Thyroid gland (tissue), 4 donors: ENCODE measurements around the gene PRDM1. TPM values are rescaled to one million over a fixed set of nuclear protein-coding genes. Genes with fewer than 3 reads are reported as not detected.

Experiments used
- DNase-seq, 2 donors: peaks; one replicate each; pipeline ENCODE4 v3.0.0-alpha.2; 2019
- H3K27ac ChIP-seq, 3 donors: fragments of 200-600 bp; sonication (generic); 1 replicate in 2 of 3; 2 replicates in 1 of 3; pipeline ENCODE4 v1.5.1; 2016 to 2019; ENCODE audit warnings: mild to moderate bottlenecking in 1 of 3, moderate library complexity in 1 of 3
- H3K27me3 ChIP-seq: fragments of 200-600 bp; sonication (generic); one replicate; pipeline ENCODE4 v1.5.1; 2019
- H3K36me3 ChIP-seq, 2 donors: fragments of 200-600 bp; sonication (generic); one replicate each; pipeline ENCODE4 v1.5.1; 2016 to 2019
- H3K4me1 ChIP-seq, 2 donors: fragments of 200-600 bp; sonication (generic); one replicate each; pipeline ENCODE4 v1.5.1; 2017 to 2019
- H3K4me3 ChIP-seq, 3 donors: fragments of 200-600 bp; sonication (generic); replicated peaks in 1 of 3; 1 replicate in 2 of 3; 2 replicates in 1 of 3; pipeline ENCODE4 v1.5.1; 2016; ENCODE audit warnings: mild to moderate bottlenecking in 1 of 3
- H3K9me3 ChIP-seq: fragments of 200-600 bp; sonication (generic); one replicate; pipeline ENCODE4 v1.5.1; 2017
- CTCF ChIP-seq, 6 experiments: fragments of 200-600 bp in 3 of 6; fragments of 450-650 bp in 3 of 6; sonication (generic) in 3 of 6; IDR thresholded peaks; one replicate each; pipeline ENCODE4 v1.5.1; 2016 to 2019; ENCODE audit warnings: antibody characterized with exemption in 6 of 6, mild to moderate bottlenecking in 2 of 6, inconsistent platforms in 1 of 6, moderate library complexity in 1 of 6
- POLR2A ChIP-seq, 2 donors: fragments of 450-650 bp; IDR thresholded peaks; one replicate each; pipeline ENCODE4 v1.6.1; 2017; ENCODE audit warnings: antibody characterized with exemption in 2 of 2, mild to moderate bottlenecking in 2 of 2, moderate library complexity in 1 of 2
- WGBS, 2 donors: methylation state at CpG; one replicate each; pipeline ENCODE4 v1.1.5; 2017; 5-methylcytosine and 5-hydroxymethylcytosine counted together
- intact Hi-C: fragments of 100-400 bp; cut with DNase I; formaldehyde crosslinking; loops from one replicate; pipeline ENCODE4 v1.15.1; 2023
- total RNA-seq, 4 donors: library from RNA; depleted of rRNA; stranded (reverse); fragments of >200 nt; gene quantifications; one replicate each; pipeline ENCODE4 v1.2.3, GENCODE V29; 2016

PRDM1 gene
- total RNA-seq, 4 donors from 2014 or later = 5.6 to 7.6 (median 7.0) TPM

- DNase-seq = no peak
- Histone ChIP-seq H3K9me3 (no peaks in the 10 kb centered on the region), H3K27ac (no peak overlapping the region), H3K4me1 (peaks cover 3 to 8% of the 10 kb centered on the region in 2 donors), H3K36me3 (no peaks in the 10 kb centered on the region), H3K4me3 (no peak overlapping the region), H3K27me3 (no peaks in the 10 kb centered on the region)
- TF ChIP-seq POLR2A (IDR thresholded peaks at IDR 0.05) (no peak), CTCF (IDR thresholded peaks at IDR 0.05) (no peak)
- WGBS, 2 donors = 42 to 59% methylated on average over 3 of the region's 3 CpGs
- intact Hi-C loops = no loop called here
Measured at GRCh38 chr6:106053484-106054205, 32.5 kb upstream of the PRDM1 start.

DNA sequence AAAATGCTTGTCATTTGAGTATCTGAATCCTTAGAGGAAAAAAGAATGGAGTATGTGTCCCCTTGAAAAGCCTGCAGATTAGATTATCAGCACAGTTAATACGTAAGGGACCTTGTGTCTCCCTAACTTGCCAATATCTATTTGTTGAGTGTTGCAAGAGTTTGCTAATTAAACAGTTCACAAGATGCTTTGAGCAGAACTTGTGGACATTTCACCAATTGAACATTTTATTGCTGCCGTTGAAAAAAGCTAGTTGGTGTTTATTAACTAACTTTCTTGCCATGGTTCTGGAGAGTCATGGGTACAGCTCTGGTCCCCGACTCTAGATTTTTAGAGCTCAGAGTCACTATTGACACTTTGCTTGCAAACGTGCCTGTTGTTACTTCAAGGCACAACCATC, 30.6 kb upstream of the PRDM1 start:
- DNase-seq = no peak
- Histone ChIP-seq H3K4me3 (no peak overlapping the region), H3K4me1 (peaks cover 3 to 8% of the 10 kb centered on the region in 2 donors), H3K9me3 (no peaks in the 10 kb centered on the region), H3K27me3 (no peaks in the 10 kb centered on the region), H3K27ac (no peak overlapping the region), H3K36me3 (no peaks in the 10 kb centered on the region)
- TF ChIP-seq POLR2A (IDR thresholded peaks at IDR 0.05) = no peak
- TF ChIP-seq CTCF (IDR thresholded peaks at IDR 0.05) = no peak
- intact Hi-C loops = no loop called here
- WGBS, 2 donors = 81 to 85% methylated on average over 4 of the region's 4 CpGs

DNA sequence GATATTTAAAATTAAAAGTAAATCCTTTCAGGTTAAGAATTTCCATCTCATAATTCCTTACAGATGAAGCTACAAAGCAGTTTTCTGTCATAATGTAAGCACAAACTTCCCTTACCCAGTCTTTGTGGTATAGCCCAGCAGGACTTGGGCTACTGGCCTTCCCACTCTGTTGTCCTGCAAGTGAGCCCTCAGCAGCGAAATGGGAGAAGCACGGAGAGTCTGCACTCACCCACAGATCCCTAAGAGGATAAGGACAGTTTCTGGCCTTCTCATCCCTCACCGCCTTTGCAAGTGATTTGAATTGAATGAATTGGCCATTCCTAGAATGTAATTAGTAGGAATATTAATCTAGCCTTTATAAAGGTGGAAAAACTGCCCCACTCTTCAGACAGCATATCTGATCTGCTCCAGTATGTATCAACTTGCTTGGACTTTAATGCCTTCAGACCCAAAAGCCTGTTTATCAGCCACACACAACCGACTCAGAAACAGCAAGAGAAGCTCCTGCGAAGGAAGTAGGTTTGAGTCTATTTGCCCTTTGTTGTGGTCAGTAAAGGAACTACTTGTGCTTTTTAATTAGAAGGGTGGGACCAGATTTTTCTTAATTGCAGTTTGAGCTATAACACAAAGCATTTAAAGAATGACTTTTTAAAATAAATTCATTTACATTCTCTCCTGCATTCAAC, 29.9 kb upstream of the PRDM1 start:
- 82 to 87% methylated on average over 5 of the region's 5 CpGs for WGBS, 2 donors
- H3K36me3 ChIP-seq = no peaks in the 10 kb centered on the region

GRCh38 chr6:106056746-106057390, 29.3 kb upstream of the PRDM1 start:
- intact Hi-C loops = no loop called here
- Histone ChIP-seq H3K36me3 (no peaks in the 10 kb centered on the region), H3K4me3 (no peak overlapping the region), H3K27ac (no peak overlapping the region), H3K27me3 (no peaks in the 10 kb centered on the region), H3K9me3 (no peaks in the 10 kb centered on the region), H3K4me1 (peaks cover 3 to 8% of the 10 kb centered on the region in 2 donors)
- 74 to 93% methylated on average over 1 of the region's 1 CpG for WGBS, 2 donors
- DNase-seq = no peak
- no peak for TF ChIP-seq CTCF (IDR thresholded peaks at IDR 0.05)
- TF ChIP-seq POLR2A (IDR thresholded peaks at IDR 0.05) = no peak

More for the DNA sequence above, 29.9 kb upstream of the PRDM1 start:
- no peaks in the 10 kb centered on the region for H3K27me3 ChIP-seq
- H3K4me1 ChIP-seq = peaks cover 3 to 8% of the 10 kb centered on the region in 2 donors
- TF ChIP-seq POLR2A (IDR thresholded peaks at IDR 0.05) = no peak
- TF ChIP-seq CTCF (IDR thresholded peaks at IDR 0.05) = no peak
- intact Hi-C loops = no loop called here
- H3K27ac ChIP-seq = no peak overlapping the region
- H3K4me3 ChIP-seq = no peak overlapping the region
- H3K9me3 ChIP-seq = no peaks in the 10 kb centered on the region
- DNase-seq = no peak

DNA sequence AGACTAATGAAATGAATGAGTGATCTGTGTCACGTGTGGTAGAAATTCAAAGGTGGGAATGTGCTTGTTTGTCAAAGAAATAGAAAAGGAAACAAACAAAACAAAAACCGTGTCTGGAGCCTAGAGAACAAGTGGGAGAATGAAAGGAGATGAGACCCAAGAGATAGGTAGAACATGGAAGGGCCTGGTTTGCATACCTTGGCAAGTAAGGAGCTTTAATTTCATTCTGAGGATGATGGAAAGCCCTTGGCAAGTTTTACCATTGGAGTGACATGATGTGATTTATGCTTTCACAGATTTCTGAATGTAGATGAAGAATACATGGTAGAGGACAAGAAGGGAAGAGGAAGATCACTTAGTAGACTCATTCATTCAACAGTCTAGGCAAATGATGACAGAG, 26.8 kb upstream of the PRDM1 start:
- H3K4me1 ChIP-seq = peaks cover 3 to 8% of the 10 kb centered on the region in 2 donors
- no peaks in the 10 kb centered on the region for H3K9me3 ChIP-seq
- H3K36me3 ChIP-seq = no peaks in the 10 kb centered on the region
- intact Hi-C loops = no loop called here
- no peak for DNase-seq
- H3K4me3 ChIP-seq = no peak overlapping the region
- no peaks in the 10 kb centered on the region for H3K27me3 ChIP-seq
- no peak overlapping the region for H3K27ac ChIP-seq
- no peak for TF ChIP-seq CTCF (IDR thresholded peaks at IDR 0.05)
- no peak for TF ChIP-seq POLR2A (IDR thresholded peaks at IDR 0.05)
- 84 to 91% methylated on average over 2 of the region's 2 CpGs for WGBS, 2 donors
